OCI-LY7 (cell line): Measurements from ENCODE around the gene ARHGEF25. TPM values are rescaled to one million over a fixed set of nuclear protein-coding genes. Genes with fewer than 3 reads are reported as not detected.

Experiments used
- BruUV-seq: library from RNA; stranded (reverse); fragments of 400-500 nt; replicated peaks from 2 replicates; lab custom pipeline; 2021; lab: Mats Ljungman, UMichigan
- CTCF ChIA-PET: fragments of 300-600 bp; sonication (Branson Sonifier 250); formaldehyde crosslinking; loops from one replicate; lab custom pipeline; 2022; ENCODE audit warnings: antibody characterized with exemption; ENCODE audit not compliant: unreplicated experiment; lab: Charles Lee
- POLR2A ChIA-PET: fragments of 300-600 bp; sonication (Branson Sonifier 250); formaldehyde crosslinking; loops from one replicate; lab custom pipeline; 2022; ENCODE audit warnings: antibody characterized with exemption; lab: Charles Lee
- DNase-seq: peaks from one replicate; pipeline ENCODE4 v3.0.0-alpha.2; 2015; ENCODE audit warnings: low spot score
- H2AFZ ChIP-seq: fragments of 200-600 bp; sonication (generic), shearing (Covaris generic); 2 replicates; pipeline ENCODE4 v1.6.1; 2014; ENCODE audit warnings: mild to moderate bottlenecking, antibody characterized with exemption, low read length, moderate library complexity
- H3K27ac ChIP-seq: fragments of 200-600 bp; sonication (generic); 2 replicates; pipeline ENCODE4 v1.5.1; 2014; ENCODE audit warnings: mixed run types, low read depth, mild to moderate bottlenecking, moderate library complexity, low read length, inconsistent platforms; ENCODE audit not compliant: poor library complexity, severe bottlenecking
- H3K36me3 ChIP-seq: fragments of 200-600 bp; sonication (generic); 2 replicates; pipeline ENCODE4 v1.6.1; 2014; ENCODE audit warnings: mild to moderate bottlenecking, antibody characterized with exemption, low read length, moderate library complexity, mixed read lengths; ENCODE audit not compliant: insufficient read depth
- H3K4me1 ChIP-seq: fragments of 200-600 bp; sonication (generic); 2 replicates; pipeline ENCODE4 v1.5.1; 2014; ENCODE audit warnings: mild to moderate bottlenecking, low read length; ENCODE audit not compliant: insufficient read depth, poor library complexity, severe bottlenecking
- H3K4me2 ChIP-seq: fragments of 200-600 bp; sonication (generic); 2 replicates; pipeline ENCODE4 v1.6.1; 2014; ENCODE audit warnings: mild to moderate bottlenecking, low read length
- H3K4me3 ChIP-seq: fragments of 200-600 bp; sonication (generic); 2 replicates; pipeline ENCODE4 v1.5.1; 2014; ENCODE audit warnings: mild to moderate bottlenecking, low read depth, low read length; ENCODE audit not compliant: poor library complexity, severe bottlenecking
- H3K79me2 ChIP-seq: fragments of 200-600 bp; sonication (generic); 2 replicates; pipeline ENCODE4 v1.6.1; 2016; ENCODE audit warnings: low read depth, mild to moderate bottlenecking, low read length, moderate library complexity, mixed read lengths; ENCODE audit not compliant: insufficient read depth
- H3K9me2 ChIP-seq: fragments of 200-600 bp; sonication (generic); 2 replicates; pipeline ENCODE4 v1.6.1; 2016; ENCODE audit warnings: mild to moderate bottlenecking, low read length, mixed read lengths; ENCODE audit not compliant: insufficient read depth
- H3K9me3 ChIP-seq: fragments of 200-600 bp; sonication (generic); 2 replicates; pipeline ENCODE4 v1.6.1; 2014; ENCODE audit warnings: mild to moderate bottlenecking, mixed run types, low read length, mixed read lengths
- H4K20me1 ChIP-seq: fragments of 200-600 bp; sonication (generic); 2 replicates; pipeline ENCODE4 v1.6.1; 2014; ENCODE audit warnings: mild to moderate bottlenecking, antibody characterized with exemption, low read length, moderate library complexity, mixed read lengths; ENCODE audit not compliant: insufficient read depth
- EZH2phosphoT487 ChIP-seq: fragments of 200-600 bp; sonication (generic); IDR thresholded peaks from 2 replicates; pipeline ENCODE4 v1.6.1; 2018; ENCODE audit warnings: low read depth, borderline replicate concordance, mild to moderate bottlenecking, mixed run types, antibody characterized with exemption, low read length, moderate library complexity, mixed read lengths
- intact Hi-C: fragments of 100-400 bp; cut with micrococcal nuclease; formaldehyde crosslinking; loops from one replicate; pipeline ENCODE4 v1.10.0; 2022; ENCODE audit not compliant: unreplicated experiment
- total RNA-seq, 2 experiments: library from RNA; depleted of rRNA in 1 of 2; stranded (reverse); fragments of >200 nt in 1 of 2; shearing (Covaris generic) in 1 of 2; gene quantifications; 2 replicates each; pipeline ENCODE4 v1.2.3, GENCODE V29; 2014 to 2022
- TF ChIP-seq, protein P1 (sequence below): fragments of 200-600 bp; sonication (generic); conservative IDR thresholded peaks from 2 replicates; pipeline ENCODE4 v1.5.1; 2014; ENCODE audit warnings: mild to moderate bottlenecking, antibody characterized with exemption, low read length, moderate library complexity, mixed read lengths

The ARHGEF25 gene
- total RNA-seq, 2 experiments from 2014 or later, result not detected

DNA sequence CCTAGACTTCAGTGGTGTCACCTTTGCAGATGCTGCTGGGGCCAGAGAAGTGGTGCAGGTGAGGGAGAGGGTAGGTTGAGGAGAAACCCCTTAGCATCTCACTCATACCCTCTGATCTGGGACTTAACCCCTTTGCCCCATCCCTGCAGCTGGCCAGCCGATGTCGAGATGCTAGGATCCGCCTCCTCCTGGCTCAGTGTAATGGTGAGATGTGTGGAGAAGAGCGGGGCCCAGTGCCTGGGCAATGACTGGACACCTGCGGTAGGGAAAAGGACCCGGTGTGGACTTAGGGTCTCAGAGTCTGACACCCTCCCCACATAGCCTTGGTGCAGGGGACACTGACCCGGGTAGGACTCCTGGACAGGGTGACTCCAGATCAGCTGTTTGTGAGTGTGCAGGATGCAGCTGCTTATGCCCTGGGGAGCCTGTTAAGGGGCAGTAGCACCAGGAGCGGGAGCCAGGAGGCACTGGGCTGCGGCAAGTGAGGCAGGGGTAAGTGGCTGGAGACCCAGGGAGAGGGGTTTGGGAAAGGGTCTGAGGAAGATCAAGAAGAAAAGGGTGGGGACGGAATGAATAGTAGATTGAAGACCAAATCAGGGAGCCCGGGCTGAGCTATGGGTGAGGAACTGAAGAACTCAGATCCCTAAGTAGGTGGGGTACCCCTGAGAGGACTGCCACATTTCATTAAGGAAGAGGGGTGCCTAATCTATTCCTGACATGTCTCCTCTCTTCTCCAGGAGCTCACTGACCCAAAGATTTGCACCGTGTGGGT, 14.2 kb downstream of the ARHGEF25 start:
- intact Hi-C loops, result no loop called here
- no peaks in the 10 kb centered on the region for H3K36me3 ChIP-seq
- no peak overlapping the region for H3K4me3 ChIP-seq
- no TSS peak for BruUV-seq
- DNase-seq, result no peak
- H3K4me1 ChIP-seq, result no peaks in the 10 kb centered on the region
- no peaks in the 10 kb centered on the region for H4K20me1 ChIP-seq
- no peak overlapping the region for H3K27ac ChIP-seq
- H3K79me2 ChIP-seq, result no peaks in the 10 kb centered on the region
- ChIA-PET POLR2A (interaction anchor here (0.6 kb wide), 1 partner anchor 37 kb away, joined by 3 read pairs; no protein-coding TSS in a partner anchor), CTCF (no interaction called here)
- TF ChIP-seq, protein P1, sequence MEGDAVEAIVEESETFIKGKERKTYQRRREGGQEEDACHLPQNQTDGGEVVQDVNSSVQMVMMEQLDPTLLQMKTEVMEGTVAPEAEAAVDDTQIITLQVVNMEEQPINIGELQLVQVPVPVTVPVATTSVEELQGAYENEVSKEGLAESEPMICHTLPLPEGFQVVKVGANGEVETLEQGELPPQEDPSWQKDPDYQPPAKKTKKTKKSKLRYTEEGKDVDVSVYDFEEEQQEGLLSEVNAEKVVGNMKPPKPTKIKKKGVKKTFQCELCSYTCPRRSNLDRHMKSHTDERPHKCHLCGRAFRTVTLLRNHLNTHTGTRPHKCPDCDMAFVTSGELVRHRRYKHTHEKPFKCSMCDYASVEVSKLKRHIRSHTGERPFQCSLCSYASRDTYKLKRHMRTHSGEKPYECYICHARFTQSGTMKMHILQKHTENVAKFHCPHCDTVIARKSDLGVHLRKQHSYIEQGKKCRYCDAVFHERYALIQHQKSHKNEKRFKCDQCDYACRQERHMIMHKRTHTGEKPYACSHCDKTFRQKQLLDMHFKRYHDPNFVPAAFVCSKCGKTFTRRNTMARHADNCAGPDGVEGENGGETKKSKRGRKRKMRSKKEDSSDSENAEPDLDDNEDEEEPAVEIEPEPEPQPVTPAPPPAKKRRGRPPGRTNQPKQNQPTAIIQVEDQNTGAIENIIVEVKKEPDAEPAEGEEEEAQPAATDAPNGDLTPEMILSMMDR, result no peak
- no peak for TF ChIP-seq EZH2phosphoT487
- H3K9me2 ChIP-seq, result no peaks in the 10 kb centered on the region
- H3K4me2 ChIP-seq, result no peak overlapping the region
- H2AFZ ChIP-seq, result no peak overlapping the region
- no peaks in the 10 kb centered on the region for H3K9me3 ChIP-seq

DNA sequence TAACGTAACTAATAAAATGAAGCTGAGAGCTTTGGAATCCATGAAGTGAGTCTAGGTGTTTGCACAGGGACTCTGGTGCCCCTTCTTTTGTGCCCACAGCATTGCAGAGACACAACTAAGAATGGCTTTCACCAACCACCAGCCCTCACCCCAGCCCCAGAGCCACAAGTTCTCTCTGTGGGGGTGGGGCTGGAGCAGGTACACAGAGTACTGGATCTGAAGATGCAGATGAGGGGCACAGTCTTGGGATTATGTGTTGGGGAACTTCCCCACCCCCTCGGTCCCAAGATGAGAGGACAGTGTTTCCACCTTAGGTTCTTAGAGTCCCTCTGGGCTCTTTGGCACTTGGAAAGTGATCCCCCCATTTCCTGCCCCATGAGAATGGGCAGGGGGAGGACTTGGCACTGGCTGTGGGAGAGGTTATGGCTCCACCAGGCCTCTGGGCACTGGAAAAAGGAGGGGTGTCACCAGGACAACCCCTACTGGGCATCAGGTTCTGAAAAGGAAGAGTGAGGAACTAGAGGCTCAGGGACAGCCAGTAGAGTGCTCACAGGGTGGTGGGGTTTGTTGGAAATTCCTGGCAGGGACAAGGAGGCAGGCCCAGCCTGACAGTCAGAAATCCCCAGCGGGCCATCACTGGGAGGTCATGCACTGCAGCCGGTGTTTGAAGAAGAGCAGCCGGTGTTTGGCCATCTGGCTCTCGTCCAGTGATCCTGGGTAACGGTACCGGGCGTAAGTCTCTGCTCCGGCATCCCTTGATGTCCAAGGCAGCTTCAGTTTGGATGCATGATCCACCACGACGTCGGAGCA, 15.1 kb downstream of the ARHGEF25 start:
- CTCF ChIA-PET, result no interaction called here
- no TSS peak for BruUV-seq
- POLR2A ChIA-PET, result no interaction called here
- H3K79me2 ChIP-seq, result no peaks in the 10 kb centered on the region
- no peaks in the 10 kb centered on the region for H4K20me1 ChIP-seq
- no peak for DNase-seq
- H3K9me2 ChIP-seq, result no peaks in the 10 kb centered on the region
- no peak overlapping the region for H3K4me2 ChIP-seq
- no peaks in the 10 kb centered on the region for H3K9me3 ChIP-seq
- no peak overlapping the region for H3K4me3 ChIP-seq
- no peaks in the 10 kb centered on the region for H3K36me3 ChIP-seq
- intact Hi-C loops, result no loop called here
- H3K4me1 ChIP-seq, result no peaks in the 10 kb centered on the region
- H2AFZ ChIP-seq, result no peak overlapping the region
- no peak overlapping the region for H3K27ac ChIP-seq
- TF ChIP-seq, protein P1, result no peak
- TF ChIP-seq EZH2phosphoT487, result no peak
